K562 (cell line): Measurements from ENCODE around the gene LRPAP1. TPM values are rescaled to one million over a fixed set of nuclear protein-coding genes. Genes with fewer than 3 reads are reported as not detected.

Experiments
- ATAC-seq: fragments of 200-7000 bp; cut with Tn5 transposase; 3 replicates; pipeline ENCODE4 v1.9.1; 2020; ENCODE audit warnings: moderate library complexity
- BruUV-seq: library from RNA; stranded (reverse); fragments of 400-500 nt; replicated peaks from 2 replicates; lab custom pipeline; 2021; lab: Mats Ljungman, UMichigan
- CTCF ChIA-PET: fragments of 300-600 bp; formaldehyde crosslinking; extraction: SDS; loops from one replicate; lab custom pipeline; 2021; ENCODE audit warnings: low intra/inter-chr PET ratio; lab: Yijun Ruan, JAX
- POLR2A ChIA-PET: fragments of 300-600, 350-650 bp; sonication (Branson Sonifier 250); formaldehyde crosslinking; extraction: SDS; loops from one replicate; lab custom pipeline; 2021; ENCODE audit warnings: antibody characterized with exemption, inconsistent platforms; lab: Yijun Ruan, JAX
- DNase-seq, 4 experiments: peaks; one replicate each; pipeline versions ENCODE4 v3.0.0 to v3.0.0-alpha.2; 2011 to 2018; ENCODE audit warnings: low spot score in 3 of 4, mixed read lengths in 3 of 4; ENCODE audit errors: extremely low read depth in 1 of 4
- FAIRE-seq: peaks from 2 replicates; lab custom pipeline; 2011; peaks lifted over from hg19 to GRCh38; lab: Jason Lieb, UNC
- H2AFZ ChIP-seq: 2 replicates; pipeline ENCODE4 v1.6.0; 2011; ENCODE audit warnings: low read depth, low read length, control low read depth, inconsistent platforms
- H3K27ac ChIP-seq: fragments of 200-600 bp; 3 replicates; pipeline ENCODE4 v1.8.0; 2011; ENCODE audit warnings: low read depth, mild to moderate bottlenecking, control low read depth, inconsistent platforms, low read length, moderate library complexity, mixed read lengths; ENCODE audit errors: extremely low read depth
- H3K27me3 ChIP-seq, 2 experiments: fragments of 300-600 bp in 1 of 2; 2 replicates in 1 of 2; 3 replicates in 1 of 2; pipeline versions ENCODE4 v1.6.0 to v1.8.0; 2011; ENCODE audit warnings: inconsistent platforms in 2 of 2, low read length in 2 of 2, mild to moderate bottlenecking in 1 of 2, mixed read lengths in 1 of 2, moderate library complexity in 1 of 2; ENCODE audit not compliant: control insufficient read depth in 2 of 2, insufficient read depth in 2 of 2
- H3K36me3 ChIP-seq: fragments of 300-600 bp; 3 replicates; pipeline ENCODE4 v1.8.0; 2011; ENCODE audit warnings: mild to moderate bottlenecking, low read length, inconsistent platforms; ENCODE audit not compliant: control insufficient read depth, insufficient read depth
- H3K4me1 ChIP-seq, 2 experiments: fragments of 200-600 bp in 1 of 2; replicated peaks in 1 of 2; 2 replicates in 1 of 2; 3 replicates in 1 of 2; pipeline versions ENCODE4 v1.5.1 to v1.8.0; 2011; ENCODE audit warnings: inconsistent platforms in 2 of 2, low read length in 2 of 2, mild to moderate bottlenecking in 1 of 2, mixed read lengths in 1 of 2, moderate library complexity in 1 of 2; ENCODE audit not compliant: control insufficient read depth in 2 of 2, insufficient read depth in 2 of 2
- H3K4me2 ChIP-seq: 2 replicates; pipeline ENCODE4 v1.6.1; 2011; ENCODE audit warnings: low read length, control low read depth, inconsistent platforms, mixed read lengths; ENCODE audit not compliant: insufficient read depth
- H3K4me3 ChIP-seq: fragments of 200-600 bp; sonication (generic), shearing (Covaris generic); 2 replicates; pipeline ENCODE4 v1.5.1; 2016; ENCODE audit warnings: control low read depth, inconsistent platforms
- H3K79me2 ChIP-seq: fragments of 200-600 bp; 3 replicates; pipeline ENCODE4 v1.8.0; 2011; ENCODE audit warnings: low read length, inconsistent platforms; ENCODE audit not compliant: control insufficient read depth, insufficient read depth
- H3K9ac ChIP-seq, 2 experiments: 2 replicates each; pipeline versions ENCODE4 v1.6.0 to v1.6.1; 2011; ENCODE audit warnings: low read depth in 2 of 2, low read length in 2 of 2, control low read depth in 1 of 2, inconsistent platforms in 1 of 2, mild to moderate bottlenecking in 1 of 2, mixed read lengths in 1 of 2; ENCODE audit not compliant: insufficient read depth in 1 of 2
- H3K9me1 ChIP-seq: one replicate; pipeline ENCODE4 v1.6.0; 2011; ENCODE audit warnings: inconsistent platforms, mild to moderate bottlenecking, low read length, moderate library complexity; ENCODE audit not compliant: control insufficient read depth, insufficient read depth
- H3K9me3 ChIP-seq: replicated peaks from 2 replicates; pipeline ENCODE4 v1.5.1; 2011; ENCODE audit warnings: low read depth, low read length, inconsistent platforms; ENCODE audit not compliant: control insufficient read depth, insufficient read depth
- H4K20me1 ChIP-seq: replicated peaks from 2 replicates; pipeline ENCODE4 v1.6.1; 2011; ENCODE audit warnings: low read length, inconsistent platforms, mixed read lengths; ENCODE audit not compliant: control insufficient read depth, insufficient read depth
- EP400 ChIP-seq: fragments of 450-650 bp; IDR thresholded peaks from 2 replicates; pipeline ENCODE4 v1.6.1; 2017; ENCODE audit warnings: antibody characterized with exemption, mild to moderate bottlenecking, moderate library complexity
- GTF2F1 ChIP-seq: IDR thresholded peaks from 2 replicates; pipeline ENCODE4 v1.6.1; 2011; ENCODE audit warnings: low read depth, low read length, improper control_type of control experiment
- HDAC8 ChIP-seq: fragments of 450-650 bp; IDR thresholded peaks from 2 replicates; pipeline ENCODE4 v1.6.1; 2016; ENCODE audit warnings: mild to moderate bottlenecking, missing genetic modification characterization, moderate library complexity, missing compliant biosample characterization
- HMG20B ChIP-seq: fragments of 250-450 bp; sonication (Bioruptor Pico); IDR thresholded peaks from 2 replicates; pipeline ENCODE4 v1.5.0; 2021; ENCODE audit warnings: mild to moderate bottlenecking
- HMGN3 ChIP-seq: IDR thresholded peaks from 2 replicates; pipeline ENCODE4 v1.6.1; 2011; ENCODE audit warnings: borderline replicate concordance, low read depth, mild to moderate bottlenecking, mixed read lengths, low read length; ENCODE audit not compliant: insufficient read length; ENCODE audit errors: extremely low read depth
- KDM2B ChIP-seq: fragments of 250-450 bp; sonication (Bioruptor Pico); IDR thresholded peaks from 2 replicates; pipeline ENCODE4 v1.8.0; 2021; ENCODE audit warnings: mild to moderate bottlenecking, moderate library complexity
- MAZ ChIP-seq, 2 experiments: fragments of 450-650 bp in 1 of 2; sonication (generic) in 1 of 2; formaldehyde crosslinking; IDR thresholded peaks in 1 of 2; conservative IDR thresholded peaks in 1 of 2; 2 replicates each; pipeline versions ENCODE4 v1.4.0 to v1.5.0; 2020; ENCODE audit warnings: mild to moderate bottlenecking in 1 of 2, missing genetic modification reagents in 1 of 2
- NUFIP1 ChIP-seq: fragments of 450-650 bp; IDR thresholded peaks from 2 replicates; pipeline ENCODE4 v1.6.1; 2018; ENCODE audit not compliant: partially characterized antibody
- PHB2 ChIP-seq: fragments of 450-650 bp; IDR thresholded peaks from 2 replicates; pipeline ENCODE4 v1.6.1; 2017; ENCODE audit warnings: low read depth
- POLR2G ChIP-seq: fragments of 200-400 bp; formaldehyde crosslinking; IDR thresholded peaks from 2 replicates; pipeline ENCODE4 v1.6.1; 2017; ENCODE audit warnings: low read depth, mild to moderate bottlenecking, antibody characterized with exemption, low read length, moderate library complexity
- SNRNP70 ChIP-seq: fragments of 200-400 bp; formaldehyde crosslinking; optimal IDR thresholded peaks from 2 replicates; pipeline ENCODE3; 2017; ENCODE audit warnings: low read depth, low read length
- XRCC4 ChIP-seq: IDR thresholded peaks from one replicate; pipeline ENCODE4 v1.6.1; 2011; ENCODE audit not compliant: insufficient read depth, insufficient read length; ENCODE audit errors: extremely low read depth
- ZFX ChIP-seq: sonication (generic); formaldehyde crosslinking; IDR thresholded peaks from 2 replicates; pipeline ENCODE4 v1.8.0; 2022; ENCODE audit warnings: mild to moderate bottlenecking, missing genetic modification reagents, moderate library complexity
- ZNF232 ChIP-seq: sonication (generic); formaldehyde crosslinking; IDR thresholded peaks from 2 replicates; pipeline ENCODE4 v1.8.0; 2022; ENCODE audit warnings: mild to moderate bottlenecking, missing genetic modification reagents
- ZNF507 ChIP-seq: conservative IDR thresholded peaks from 2 replicates; pipeline ENCODE4 v1.6.1; 2017; ENCODE audit warnings: missing genetic modification characterization, missing compliant biosample characterization
- ZNF707 ChIP-seq: fragments of 250-450 bp; sonication (Bioruptor Pico); conservative IDR thresholded peaks from 2 replicates; pipeline ENCODE4 v1.8.0; 2022; ENCODE audit warnings: inconsistent platforms, mild to moderate bottlenecking, moderate library complexity
- ZNF76 ChIP-seq: fragments of 250-450 bp; sonication (Bioruptor Pico); IDR thresholded peaks from 2 replicates; pipeline ENCODE4 v1.4.0; 2020; ENCODE audit warnings: mild to moderate bottlenecking, moderate library complexity, borderline replicate concordance
- WGBS: fragments of 100-300 bp; shearing (Covaris generic); methylation state at CpG from one replicate; pipeline ENCODE4 v1.1.6; 2016; ENCODE audit warnings: low coverage, mixed read lengths; ENCODE audit not compliant: insufficient coverage; ENCODE audit errors: missing lambda C conversion rate; 5-methylcytosine and 5-hydroxymethylcytosine counted together
- in situ Hi-C: fragments of 300-500 bp; cut with MboI; formaldehyde crosslinking; loops from 4 replicates; pipeline ENCODE4 v1.15.0; 2018; ENCODE audit warnings: inconsistent platforms, mixed read lengths
- intact Hi-C: fragments of 100-400 bp; cut with micrococcal nuclease; formaldehyde crosslinking; loops from 2 replicates; pipeline ENCODE4 v1.14.2; 2022
- polyA plus RNA-seq, 8 experiments: library from polyadenylated mRNA; depleted of rRNA in 4 of 8; stranded (reverse) in 5 of 8; unstranded in 3 of 8; fragments of >200 nt; fragmentation: Nextera tagmentation in 2 of 8; fragmentation: Illumina TruSeq in 1 of 8; extraction: Ambion mirVana in 2 of 8; extraction: Trizol in 1 of 8; gene quantifications; 2 replicates each; pipeline versions ENCODE4 v1.2.1 to v1.2.3, GENCODE V29; 2011 to 2014; ENCODE audit warnings: inconsistent platforms in 1 of 8, missing spikeins in 1 of 8
- total RNA-seq, 7 experiments: library from RNA; depleted of rRNA in 6 of 7; stranded (reverse); fragments of >200 nt in 6 of 7; fragmentation: Illumina TruSeq in 2 of 7; extraction: Trizol in 2 of 7; gene quantifications; 2 replicates each; pipeline versions ENCODE4 v1.2.1 to v1.2.3, GENCODE V29; 2011 to 2021; ENCODE audit warnings: low replicate concordance in 1 of 7
- TF ChIP-seq, protein P1 (sequence below): fragments of 200-800 bp; sonication (Bioruptor generic); IDR thresholded peaks from 2 replicates; pipeline ENCODE4 v1.6.1; 2017; ENCODE audit warnings: missing genetic modification characterization, missing compliant biosample characterization
- TF ChIP-seq, protein P2 (sequence below): sonication (generic); formaldehyde crosslinking; IDR thresholded peaks from 2 replicates; pipeline ENCODE4 v1.4.0; 2020; ENCODE audit warnings: mild to moderate bottlenecking, missing genetic modification reagents
- TF ChIP-seq, protein P3 (sequence below): fragments of 250-450 bp; sonication (Bioruptor Pico); IDR thresholded peaks from 2 replicates; pipeline ENCODE4 v1.5.0; 2021

The LRPAP1 gene
- total and polyA plus RNA-seq, 9 of the 15 experiments (the other 6 are each of a cell fraction or from before 2014, with no cell fraction given), result 1.1 to 75.5 (median 41.8) TPM

DNA sequence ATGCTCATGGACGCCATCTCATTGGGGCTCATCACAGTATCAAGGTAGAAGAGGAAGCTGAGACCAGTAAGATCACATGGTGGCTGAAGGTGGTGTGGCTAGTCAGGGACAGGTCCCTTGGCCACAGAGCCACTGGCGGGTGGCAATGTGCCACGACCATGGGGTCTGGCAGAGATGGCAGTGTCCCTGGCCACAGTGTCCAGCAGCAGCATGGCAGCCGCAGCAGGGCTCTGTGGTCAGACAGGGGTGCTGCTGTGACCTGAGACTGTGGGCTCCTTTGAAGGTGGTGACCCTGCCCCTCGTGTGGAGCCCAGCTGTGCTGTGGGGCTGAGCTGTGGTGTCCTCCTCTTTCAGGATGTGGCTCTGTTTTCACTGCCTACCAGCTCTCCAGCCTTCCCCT is 71.3 kb downstream of the LRPAP1 start:
- FAIRE-seq (no peak), DNase-seq (no peak), ATAC-seq (no peak)
- H3K36me3 ChIP-seq, result no peaks in the 10 kb centered on the region
- in situ Hi-C loops, result no loop called here
- peaks cover 2% of the 10 kb centered on the region for H3K9me1 ChIP-seq
- H3K27me3 ChIP-seq, result peaks cover 29 to 64% of the 10 kb centered on the region in 2 experiments
- 8% methylated on average over 5 of the region's 5 CpGs for whole genome bisulfite sequencing
- no peak overlapping the region for H3K27ac ChIP-seq
- ChIA-PET CTCF (no interaction called here), POLR2A (no interaction called here)
- BruUV-seq, result no TSS peak
- H2AFZ ChIP-seq, result no peak overlapping the region
- no peaks in the 10 kb centered on the region for H3K9me3 ChIP-seq
- intact Hi-C loops, result no loop called here
- H3K9ac ChIP-seq, result no peak overlapping the region
- TF ChIP-seq ZNF507 (tag) (no peak), XRCC4 (no peak), EP400 (no peak), POLR2G (no peak), SNRNP70 (no peak), KDM2B (no peak), PHB2 (no peak), ZNF707 (CRISPR knock-in tag) (no peak), GTF2F1 (no peak), HMGN3 (no peak), HDAC8 (tag) (no peak), ZNF76 (CRISPR knock-in tag) (no peak), HMG20B (no peak), ZNF232 (no peak), NUFIP1 (no peak), MAZ (CRISPR knock-in tag; conservative IDR thresholded peaks at IDR 0.05 in 1 of 2, IDR thresholded peaks at IDR 0.05 in 1 of 2) (no peak), ZFX (no peak)
- TF ChIP-seq, protein P1, sequence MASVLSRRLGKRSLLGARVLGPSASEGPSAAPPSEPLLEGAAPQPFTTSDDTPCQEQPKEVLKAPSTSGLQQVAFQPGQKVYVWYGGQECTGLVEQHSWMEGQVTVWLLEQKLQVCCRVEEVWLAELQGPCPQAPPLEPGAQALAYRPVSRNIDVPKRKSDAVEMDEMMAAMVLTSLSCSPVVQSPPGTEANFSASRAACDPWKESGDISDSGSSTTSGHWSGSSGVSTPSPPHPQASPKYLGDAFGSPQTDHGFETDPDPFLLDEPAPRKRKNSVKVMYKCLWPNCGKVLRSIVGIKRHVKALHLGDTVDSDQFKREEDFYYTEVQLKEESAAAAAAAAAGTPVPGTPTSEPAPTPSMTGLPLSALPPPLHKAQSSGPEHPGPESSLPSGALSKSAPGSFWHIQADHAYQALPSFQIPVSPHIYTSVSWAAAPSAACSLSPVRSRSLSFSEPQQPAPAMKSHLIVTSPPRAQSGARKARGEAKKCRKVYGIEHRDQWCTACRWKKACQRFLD (CRISPR knock-in tag), result no peak
- TF ChIP-seq, protein P2, sequence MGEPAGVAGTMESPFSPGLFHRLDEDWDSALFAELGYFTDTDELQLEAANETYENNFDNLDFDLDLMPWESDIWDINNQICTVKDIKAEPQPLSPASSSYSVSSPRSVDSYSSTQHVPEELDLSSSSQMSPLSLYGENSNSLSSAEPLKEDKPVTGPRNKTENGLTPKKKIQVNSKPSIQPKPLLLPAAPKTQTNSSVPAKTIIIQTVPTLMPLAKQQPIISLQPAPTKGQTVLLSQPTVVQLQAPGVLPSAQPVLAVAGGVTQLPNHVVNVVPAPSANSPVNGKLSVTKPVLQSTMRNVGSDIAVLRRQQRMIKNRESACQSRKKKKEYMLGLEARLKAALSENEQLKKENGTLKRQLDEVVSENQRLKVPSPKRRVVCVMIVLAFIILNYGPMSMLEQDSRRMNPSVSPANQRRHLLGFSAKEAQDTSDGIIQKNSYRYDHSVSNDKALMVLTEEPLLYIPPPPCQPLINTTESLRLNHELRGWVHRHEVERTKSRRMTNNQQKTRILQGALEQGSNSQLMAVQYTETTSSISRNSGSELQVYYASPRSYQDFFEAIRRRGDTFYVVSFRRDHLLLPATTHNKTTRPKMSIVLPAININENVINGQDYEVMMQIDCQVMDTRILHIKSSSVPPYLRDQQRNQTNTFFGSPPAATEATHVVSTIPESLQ (CRISPR knock-in tag), result no peak
- TF ChIP-seq, protein P3, sequence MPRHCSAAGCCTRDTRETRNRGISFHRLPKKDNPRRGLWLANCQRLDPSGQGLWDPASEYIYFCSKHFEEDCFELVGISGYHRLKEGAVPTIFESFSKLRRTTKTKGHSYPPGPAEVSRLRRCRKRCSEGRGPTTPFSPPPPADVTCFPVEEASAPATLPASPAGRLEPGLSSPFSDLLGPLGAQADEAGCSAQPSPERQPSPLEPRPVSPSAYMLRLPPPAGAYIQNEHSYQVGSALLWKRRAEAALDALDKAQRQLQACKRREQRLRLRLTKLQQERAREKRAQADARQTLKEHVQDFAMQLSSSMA (CRISPR knock-in tag), result no peak
- no peaks in the 10 kb centered on the region for H3K79me2 ChIP-seq
- H3K4me1 ChIP-seq, result peaks cover 0 to 22% of the 10 kb centered on the region in 2 experiments; a peak in 2 of 5 replicates
- H4K20me1 ChIP-seq, result peaks cover 12% of the 10 kb centered on the region; the same call in 1 of the 2 replicates
- no peak overlapping the region for H3K4me3 ChIP-seq
- H3K4me2 ChIP-seq, result no peak overlapping the region
